OCI-LY7 (cell line): ENCODE measurements around the gene SYNE3. TPM values are rescaled to one million over a fixed set of nuclear protein-coding genes. Genes with fewer than 3 reads are reported as not detected.

Experiments
- BruUV-seq: library from RNA; stranded (reverse); fragments of 400-500 nt; replicated peaks from 2 replicates; lab custom pipeline; 2021; lab: Mats Ljungman, UMichigan
- CTCF ChIA-PET: fragments of 300-600 bp; sonication (Branson Sonifier 250); formaldehyde crosslinking; loops from one replicate; lab custom pipeline; 2022; ENCODE audit warnings: antibody characterized with exemption; ENCODE audit not compliant: unreplicated experiment; lab: Charles Lee
- POLR2A ChIA-PET: fragments of 300-600 bp; sonication (Branson Sonifier 250); formaldehyde crosslinking; loops from one replicate; lab custom pipeline; 2022; ENCODE audit warnings: antibody characterized with exemption; lab: Charles Lee
- DNase-seq: peaks from one replicate; pipeline ENCODE4 v3.0.0-alpha.2; 2015; ENCODE audit warnings: low spot score
- H2AFZ ChIP-seq: fragments of 200-600 bp; sonication (generic), shearing (Covaris generic); 2 replicates; pipeline ENCODE4 v1.6.1; 2014; ENCODE audit warnings: mild to moderate bottlenecking, antibody characterized with exemption, low read length, moderate library complexity
- H3K27ac ChIP-seq: fragments of 200-600 bp; sonication (generic); 2 replicates; pipeline ENCODE4 v1.5.1; 2014; ENCODE audit warnings: mixed run types, low read depth, mild to moderate bottlenecking, moderate library complexity, low read length, inconsistent platforms; ENCODE audit not compliant: poor library complexity, severe bottlenecking
- H3K36me3 ChIP-seq: fragments of 200-600 bp; sonication (generic); 2 replicates; pipeline ENCODE4 v1.6.1; 2014; ENCODE audit warnings: mild to moderate bottlenecking, antibody characterized with exemption, low read length, moderate library complexity, mixed read lengths; ENCODE audit not compliant: insufficient read depth
- H3K4me1 ChIP-seq: fragments of 200-600 bp; sonication (generic); 2 replicates; pipeline ENCODE4 v1.5.1; 2014; ENCODE audit warnings: mild to moderate bottlenecking, low read length; ENCODE audit not compliant: insufficient read depth, poor library complexity, severe bottlenecking
- H3K4me2 ChIP-seq: fragments of 200-600 bp; sonication (generic); 2 replicates; pipeline ENCODE4 v1.6.1; 2014; ENCODE audit warnings: mild to moderate bottlenecking, low read length
- H3K4me3 ChIP-seq: fragments of 200-600 bp; sonication (generic); 2 replicates; pipeline ENCODE4 v1.5.1; 2014; ENCODE audit warnings: mild to moderate bottlenecking, low read depth, low read length; ENCODE audit not compliant: poor library complexity, severe bottlenecking
- H3K79me2 ChIP-seq: fragments of 200-600 bp; sonication (generic); 2 replicates; pipeline ENCODE4 v1.6.1; 2016; ENCODE audit warnings: low read depth, mild to moderate bottlenecking, low read length, moderate library complexity, mixed read lengths; ENCODE audit not compliant: insufficient read depth
- H3K9me2 ChIP-seq: fragments of 200-600 bp; sonication (generic); 2 replicates; pipeline ENCODE4 v1.6.1; 2016; ENCODE audit warnings: mild to moderate bottlenecking, low read length, mixed read lengths; ENCODE audit not compliant: insufficient read depth
- H3K9me3 ChIP-seq: fragments of 200-600 bp; sonication (generic); 2 replicates; pipeline ENCODE4 v1.6.1; 2014; ENCODE audit warnings: mild to moderate bottlenecking, mixed run types, low read length, mixed read lengths
- H4K20me1 ChIP-seq: fragments of 200-600 bp; sonication (generic); 2 replicates; pipeline ENCODE4 v1.6.1; 2014; ENCODE audit warnings: mild to moderate bottlenecking, antibody characterized with exemption, low read length, moderate library complexity, mixed read lengths; ENCODE audit not compliant: insufficient read depth
- CTCF ChIP-seq: fragments of 200-600 bp; sonication (generic); conservative IDR thresholded peaks from 2 replicates; pipeline ENCODE4 v1.5.1; 2014; ENCODE audit warnings: mild to moderate bottlenecking, antibody characterized with exemption, low read length, moderate library complexity, mixed read lengths
- EZH2phosphoT487 ChIP-seq: fragments of 200-600 bp; sonication (generic); IDR thresholded peaks from 2 replicates; pipeline ENCODE4 v1.6.1; 2018; ENCODE audit warnings: low read depth, borderline replicate concordance, mild to moderate bottlenecking, mixed run types, antibody characterized with exemption, low read length, moderate library complexity, mixed read lengths
- intact Hi-C: fragments of 100-400 bp; cut with micrococcal nuclease; formaldehyde crosslinking; loops from one replicate; pipeline ENCODE4 v1.10.0; 2022; ENCODE audit not compliant: unreplicated experiment
- total RNA-seq, 2 experiments: library from RNA; depleted of rRNA in 1 of 2; stranded (reverse); fragments of >200 nt in 1 of 2; shearing (Covaris generic) in 1 of 2; gene quantifications; 2 replicates each; pipeline ENCODE4 v1.2.3, GENCODE V29; 2014 to 2022

SYNE3 gene
- total RNA-seq, 2 experiments from 2014 or later = 0.60 to 4.1 TPM

- H3K4me1 ChIP-seq = peaks cover under 1% of the 10 kb centered on the region
- POLR2A ChIA-PET = interaction anchor here (0.5 to 1.6 kb wide), 2 partner anchors 9 to 34 kb away, joined by 3 read pairs; no protein-coding TSS in a partner anchor
- H3K9me3 ChIP-seq = no peaks in the 10 kb centered on the region
- H4K20me1 ChIP-seq = no peaks in the 10 kb centered on the region
- TF ChIP-seq CTCF (no peak), EZH2phosphoT487 (no peak)
- intact Hi-C loops = no loop called here
- DNase-seq = no peak
- no TSS peak for BruUV-seq
- no peaks in the 10 kb centered on the region for H3K36me3 ChIP-seq
- H3K4me3 ChIP-seq = no peak overlapping the region
- H3K4me2 ChIP-seq = no peak overlapping the region
- no peaks in the 10 kb centered on the region for H3K9me2 ChIP-seq
- H3K79me2 ChIP-seq = no peaks in the 10 kb centered on the region
- no peak overlapping the region for H3K27ac ChIP-seq
- H2AFZ ChIP-seq = no peak overlapping the region
- CTCF ChIA-PET = interaction anchor here (1.2 kb wide), 1 partner anchor 13 kb away, joined by 3 read pairs; no protein-coding TSS in a partner anchor
Measured at GRCh38 chr14:95509495-95509894, 7.0 kb downstream of the SYNE3 start.

- no peaks in the 10 kb centered on the region for H3K36me3 ChIP-seq
- intact Hi-C loops = no loop called here
Measured at GRCh38 chr14:95508377-95508776, 8.1 kb downstream of the SYNE3 start.

More at GRCh38 chr14:95508377-95508776, 8.1 kb downstream of the SYNE3 start:
- Histone ChIP-seq H3K27ac (no peak overlapping the region), H3K9me2 (no peaks in the 10 kb centered on the region), H3K79me2 (no peaks in the 10 kb centered on the region), H3K4me3 (no peak overlapping the region), H3K9me3 (no peaks in the 10 kb centered on the region), H3K4me2 (no peak overlapping the region), H3K4me1 (peaks cover 10% of the 10 kb centered on the region), H4K20me1 (no peaks in the 10 kb centered on the region), H2AFZ (no peak overlapping the region)
- ChIA-PET CTCF (interaction anchor here (1.2 kb wide), 1 partner anchor 12 kb away, joined by 3 read pairs; no protein-coding TSS in a partner anchor), POLR2A (interaction anchor here (0.9 to 1.6 kb wide), 2 partner anchors 10 to 15 kb away, joined by 3 to 4 read pairs; no protein-coding TSS in a partner anchor)
- no TSS peak for BruUV-seq
- DNase-seq = no peak
- no peak for TF ChIP-seq CTCF
- no peak for TF ChIP-seq EZH2phosphoT487
